Trophoblast cell (in vitro differentiated cells and primary cell): ENCODE measurements around the gene LLGL2.

Experiments used
- DNase-seq, 2 donors: peaks; one replicate each; pipeline ENCODE4 v3.0.0-alpha.2; 2016
- H2AFZ ChIP-seq: 2 replicates; pipeline ENCODE4 v1.6.1; 2013; ENCODE audit warnings: low read length, moderate library complexity, mild to moderate bottlenecking; ENCODE audit not compliant: insufficient read depth, poor library complexity
- H2AK5ac ChIP-seq: 2 replicates; pipeline ENCODE4 v1.6.1; 2013; ENCODE audit warnings: mild to moderate bottlenecking, low read length
- H2BK120ac ChIP-seq: 2 replicates; pipeline ENCODE4 v1.6.1; 2013; ENCODE audit warnings: low read length, mild to moderate bottlenecking, moderate library complexity; ENCODE audit not compliant: insufficient read depth, poor library complexity
- H2BK12ac ChIP-seq: 2 replicates; pipeline ENCODE4 v1.6.1; 2013; ENCODE audit warnings: mild to moderate bottlenecking, low read length, moderate library complexity
- H2BK5ac ChIP-seq: 2 replicates; pipeline ENCODE4 v1.6.1; 2013; ENCODE audit warnings: low read length, low read depth, moderate library complexity, mild to moderate bottlenecking; ENCODE audit not compliant: poor library complexity
- H3K14ac ChIP-seq: 2 replicates; pipeline ENCODE4 v1.6.1; 2013; ENCODE audit warnings: mild to moderate bottlenecking, low read length
- H3K18ac ChIP-seq: 2 replicates; pipeline ENCODE4 v1.6.1; 2013; ENCODE audit warnings: mild to moderate bottlenecking, low read length
- H3K23ac ChIP-seq: 2 replicates; pipeline ENCODE4 v1.6.1; 2013; ENCODE audit warnings: low read length
- H3K27ac ChIP-seq: 2 replicates; pipeline ENCODE4 v1.5.1; 2013; ENCODE audit warnings: low read depth, mild to moderate bottlenecking, inconsistent platforms, low read length, moderate library complexity
- H3K27me3 ChIP-seq: 2 replicates; pipeline ENCODE4 v1.6.1; 2013; ENCODE audit warnings: inconsistent platforms, mild to moderate bottlenecking, low read length, moderate library complexity; ENCODE audit not compliant: insufficient read depth
- H3K36me3 ChIP-seq, 2 experiments: 1 replicate in 1 of 2; 2 replicates in 1 of 2; pipeline ENCODE4 v1.6.1; 2013; ENCODE audit warnings: low read length in 2 of 2, mild to moderate bottlenecking in 2 of 2, moderate library complexity in 1 of 2; ENCODE audit not compliant: insufficient read depth in 2 of 2, control insufficient read depth in 1 of 2
- H3K4ac ChIP-seq: 2 replicates; pipeline ENCODE4 v1.6.1; 2013; ENCODE audit warnings: low read depth, mild to moderate bottlenecking, low read length, moderate library complexity
- H3K4me1 ChIP-seq, 2 experiments: 1 replicate in 1 of 2; 2 replicates in 1 of 2; pipeline ENCODE4 v1.6.1; 2013; ENCODE audit warnings: low read length in 2 of 2, mild to moderate bottlenecking in 2 of 2, moderate library complexity in 1 of 2; ENCODE audit not compliant: insufficient read depth in 2 of 2, control insufficient read depth in 1 of 2
- H3K4me2 ChIP-seq: 2 replicates; pipeline ENCODE4 v1.6.1; 2013; ENCODE audit warnings: inconsistent platforms, mild to moderate bottlenecking, low read length, moderate library complexity
- H3K4me3 ChIP-seq: 2 replicates; pipeline ENCODE4 v1.5.1; 2013; ENCODE audit warnings: mild to moderate bottlenecking, low read depth, low read length, inconsistent platforms
- H3K79me1 ChIP-seq: one replicate; pipeline ENCODE4 v1.6.1; 2013; ENCODE audit warnings: low read length
- H3K79me2 ChIP-seq: 2 replicates; pipeline ENCODE4 v1.6.1; 2013; ENCODE audit warnings: low read length, mild to moderate bottlenecking; ENCODE audit not compliant: control insufficient read depth, insufficient read depth, poor library complexity
- H3K9ac ChIP-seq: 2 replicates; pipeline ENCODE4 v1.6.1; 2013; ENCODE audit warnings: mild to moderate bottlenecking, low read length
- H3K9me3 ChIP-seq: 2 replicates; pipeline ENCODE4 v1.6.1; 2013; ENCODE audit warnings: low read depth, mild to moderate bottlenecking, control low read depth, inconsistent platforms, low read length; ENCODE audit not compliant: insufficient read depth
- H4K12ac ChIP-seq: 2 replicates; pipeline ENCODE4 v1.6.1; 2013; ENCODE audit warnings: low read depth, mild to moderate bottlenecking, low read length, moderate library complexity
- H4K8ac ChIP-seq: 2 replicates; pipeline ENCODE4 v1.6.1; 2013; ENCODE audit warnings: low read depth, mild to moderate bottlenecking, low read length, moderate library complexity
- H4K91ac ChIP-seq: one replicate; pipeline ENCODE4 v1.6.1; 2013; ENCODE audit warnings: low read depth, mild to moderate bottlenecking, low read length, moderate library complexity
- WGBS: extraction: QIAGEN DNeasy Blood & Tissue Kit; methylation state at CpG from one replicate; pipeline ENCODE4 v1.1.7; 2013; ENCODE audit warnings: missing lambda C conversion rate; ENCODE audit not compliant: insufficient read length, insufficient coverage; ENCODE audit errors: extremely low coverage; 5-methylcytosine and 5-hydroxymethylcytosine counted together

The LLGL2 gene

DNA sequence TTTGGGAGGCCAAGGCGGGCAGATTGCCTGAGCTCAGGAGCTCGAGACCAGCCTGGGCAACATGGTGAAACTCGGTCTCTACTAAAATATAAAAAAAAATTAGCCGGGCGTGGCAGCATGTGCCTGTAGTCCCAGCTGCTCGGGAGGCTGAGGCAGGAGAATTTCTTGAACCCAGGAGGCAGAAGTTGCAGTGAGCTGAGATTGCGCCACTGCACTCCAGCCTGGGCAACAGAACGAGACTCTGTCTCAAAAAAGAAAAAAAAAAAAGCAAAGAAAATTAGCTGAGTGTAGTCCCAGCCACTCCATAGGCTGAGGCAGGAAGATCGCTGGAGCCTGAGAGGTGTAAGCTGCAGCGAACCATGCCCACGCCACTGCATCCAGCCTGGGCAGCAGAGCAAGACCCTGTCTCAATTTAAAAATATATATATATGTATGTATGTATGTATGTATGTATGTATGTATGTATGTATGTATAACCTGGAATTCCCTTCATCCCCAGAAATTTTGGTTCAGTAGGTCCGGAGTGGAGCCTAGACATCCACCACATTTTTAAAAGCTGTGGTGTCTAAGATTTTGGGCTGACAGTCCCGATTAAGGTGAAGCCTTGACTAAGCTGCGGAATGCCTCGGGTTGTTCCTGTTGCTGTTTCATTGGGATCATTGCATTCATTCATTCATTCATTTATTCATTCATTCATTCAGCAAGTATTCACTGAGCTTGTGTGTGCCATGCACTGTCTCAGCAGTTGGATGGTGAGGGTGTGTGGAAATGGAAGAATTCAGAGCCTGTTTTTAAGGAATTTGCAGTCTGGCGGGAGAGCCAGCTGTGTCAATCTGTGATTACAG, 43.2 kb upstream of the LLGL2 start:
- peaks cover 4 to 15% of the 10 kb centered on the region in 2 experiments for H3K36me3 ChIP-seq
- no peak overlapping the region for H3K27ac ChIP-seq
- no peak overlapping the region for H3K4me2 ChIP-seq
- peaks cover 5 to 11% of the 10 kb centered on the region in 2 experiments for H3K4me1 ChIP-seq
- H4K91ac ChIP-seq, result no peak overlapping the region
- H3K18ac ChIP-seq, result no peak overlapping the region
- H3K4me3 ChIP-seq, result no peak overlapping the region
- no peak overlapping the region for H2BK120ac ChIP-seq
- H2BK5ac ChIP-seq, result no peak overlapping the region
- no peak overlapping the region for H4K12ac ChIP-seq
- H3K27me3 ChIP-seq, result no peaks in the 10 kb centered on the region
- no peak overlapping the region for H3K14ac ChIP-seq
- WGBS, result no CpG with 5 or more reads among the region's 16 CpGs
- no peak for DNase-seq
- no peak overlapping the region for H2AFZ ChIP-seq
- H3K79me2 ChIP-seq, result no peaks in the 10 kb centered on the region
- H3K23ac ChIP-seq, result no peak overlapping the region
- H2AK5ac ChIP-seq, result no peak overlapping the region
- no peaks in the 10 kb centered on the region for H3K79me1 ChIP-seq
- no peak overlapping the region for H3K9ac ChIP-seq
- no peak overlapping the region for H2BK12ac ChIP-seq
- peaks cover 1% of the 10 kb centered on the region for H3K9me3 ChIP-seq
- no peak overlapping the region for H3K4ac ChIP-seq
- H4K8ac ChIP-seq, result no peak overlapping the region

DNA sequence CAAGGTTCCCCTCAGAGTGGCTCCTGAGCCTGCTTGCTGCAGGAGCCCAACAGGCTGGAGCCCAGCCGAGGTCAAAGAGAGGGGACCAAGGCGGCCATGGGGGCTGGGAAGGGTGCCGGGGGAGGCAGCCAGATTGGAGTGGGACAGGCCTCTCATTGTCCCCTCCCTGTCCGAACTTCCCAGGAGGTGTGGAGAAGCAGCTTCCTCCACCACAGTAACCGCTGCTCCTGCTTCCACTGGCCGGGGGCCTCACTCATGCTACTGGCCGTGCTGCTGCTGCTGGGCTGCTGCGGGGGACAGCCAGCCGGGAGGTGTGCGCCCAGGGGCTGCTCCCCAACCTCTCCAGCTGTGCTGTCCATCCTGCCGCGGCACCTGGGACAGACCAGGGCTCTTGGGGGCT, 39.8 kb upstream of the LLGL2 start:
- no peak overlapping the region for H3K9ac ChIP-seq
- H3K4ac ChIP-seq, result no peak overlapping the region
- no peaks in the 10 kb centered on the region for H3K27me3 ChIP-seq
- no peak overlapping the region for H2AFZ ChIP-seq
- no peak overlapping the region for H4K8ac ChIP-seq
- H2BK5ac ChIP-seq, result no peak overlapping the region
- H3K4me2 ChIP-seq, result no peak overlapping the region
- H4K12ac ChIP-seq, result no peak overlapping the region
- DNase-seq, result no peak
- WGBS, result no CpG with 5 or more reads among the region's 12 CpGs
- H2BK120ac ChIP-seq, result no peak overlapping the region
- no peak overlapping the region for H4K91ac ChIP-seq
- H3K36me3 ChIP-seq, result peaks cover 4 to 23% of the 10 kb centered on the region in 2 experiments
- H3K4me1 ChIP-seq, result peaks cover 0 to 9% of the 10 kb centered on the region in 2 experiments
- no peak overlapping the region for H2AK5ac ChIP-seq
- H3K4me3 ChIP-seq, result no peak overlapping the region
- H3K23ac ChIP-seq, result no peak overlapping the region
- peaks cover 1% of the 10 kb centered on the region for H3K9me3 ChIP-seq
- no peak overlapping the region for H3K27ac ChIP-seq
- H3K79me2 ChIP-seq, result no peaks in the 10 kb centered on the region
- no peak overlapping the region for H3K18ac ChIP-seq
- no peaks in the 10 kb centered on the region for H3K79me1 ChIP-seq
- no peak overlapping the region for H3K14ac ChIP-seq
- H2BK12ac ChIP-seq, result no peak overlapping the region

DNA sequence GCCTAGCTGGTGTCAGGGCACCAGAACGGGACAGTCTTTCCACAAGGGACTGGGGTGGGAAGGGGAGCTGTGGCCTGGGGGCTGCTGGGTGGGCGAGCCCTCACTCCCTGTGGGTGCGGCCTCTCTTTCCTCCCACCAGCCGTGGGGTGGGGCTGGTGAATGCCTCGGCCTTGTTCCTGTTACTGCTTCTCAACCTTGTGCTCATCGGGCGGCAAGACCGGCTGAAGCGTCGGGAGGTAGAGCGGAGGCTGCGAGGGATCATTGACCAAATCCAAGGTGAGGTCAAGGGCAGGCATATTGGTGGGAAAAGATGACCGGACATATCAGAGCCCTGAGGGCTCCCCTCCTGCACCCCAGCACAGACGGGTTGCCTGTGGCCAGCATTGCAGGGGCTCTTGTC, 39.3 kb upstream of the LLGL2 start:
- Histone ChIP-seq H2AFZ (no peak overlapping the region), H3K4me3 (no peak overlapping the region), H3K79me2 (no peaks in the 10 kb centered on the region), H3K27me3 (no peaks in the 10 kb centered on the region), H4K8ac (no peak overlapping the region), H3K4me2 (no peak overlapping the region), H3K36me3 (peaks cover 5 to 28% of the 10 kb centered on the region in 2 experiments), H3K9ac (no peak overlapping the region), H4K91ac (no peak overlapping the region), H2BK12ac (no peak overlapping the region), H3K9me3 (peaks cover 1% of the 10 kb centered on the region), H3K18ac (no peak overlapping the region), H3K4me1 (peaks cover 0 to 5% of the 10 kb centered on the region in 2 experiments), H3K14ac (no peak overlapping the region), H3K4ac (no peak overlapping the region), H3K27ac (no peak overlapping the region), H4K12ac (no peak overlapping the region), H3K23ac (no peak overlapping the region), H2AK5ac (no peak overlapping the region), H3K79me1 (no peaks in the 10 kb centered on the region), H2BK120ac (no peak overlapping the region), H2BK5ac (no peak overlapping the region)
- no CpG with 5 or more reads among the region's 14 CpGs for WGBS
- DNase-seq, result no peak

DNA sequence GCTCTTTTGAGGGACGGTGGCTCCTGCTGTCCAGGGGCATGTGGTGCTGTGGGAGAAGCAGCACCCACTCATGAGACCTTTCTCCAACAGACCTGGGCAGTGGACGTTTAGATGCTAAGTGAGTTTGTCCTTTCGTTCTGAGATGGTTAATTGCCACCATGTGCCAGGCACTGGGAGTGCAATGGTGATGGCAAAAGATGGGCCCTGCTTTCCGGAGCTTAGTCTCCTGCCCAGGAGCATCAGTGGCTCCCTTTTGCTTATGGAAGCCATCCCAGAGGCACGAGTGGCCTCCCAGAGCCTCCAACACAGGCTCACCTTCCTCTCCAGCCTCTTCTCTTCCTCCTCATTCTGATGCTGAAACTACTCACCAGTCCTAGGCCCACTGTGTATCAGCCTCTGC, 38.5 kb upstream of the LLGL2 start:
- no peak overlapping the region for H2BK12ac ChIP-seq
- peaks cover 1% of the 10 kb centered on the region for H3K9me3 ChIP-seq
- peaks cover 13 to 36% of the 10 kb centered on the region in 2 experiments for H3K36me3 ChIP-seq
- no peak overlapping the region for H4K12ac ChIP-seq
- WGBS, result no CpG with 5 or more reads among the region's 5 CpGs
- H4K91ac ChIP-seq, result no peak overlapping the region
- H2BK120ac ChIP-seq, result no peak overlapping the region
- no peaks in the 10 kb centered on the region for H3K4me1 ChIP-seq
- no peak overlapping the region for H2BK5ac ChIP-seq
- H3K14ac ChIP-seq, result no peak overlapping the region
- DNase-seq, result no peak
- H3K9ac ChIP-seq, result no peak overlapping the region
- H3K4me3 ChIP-seq, result peak overlapping the region; percentile 34
- H3K18ac ChIP-seq, result no peak overlapping the region
- H3K4me2 ChIP-seq, result no peak overlapping the region
- no peak overlapping the region for H4K8ac ChIP-seq
- H2AK5ac ChIP-seq, result no peak overlapping the region
- H3K23ac ChIP-seq, result no peak overlapping the region
- H3K79me2 ChIP-seq, result no peaks in the 10 kb centered on the region
- no peaks in the 10 kb centered on the region for H3K27me3 ChIP-seq
- no peak overlapping the region for H3K4ac ChIP-seq
- H2AFZ ChIP-seq, result no peak overlapping the region
- no peaks in the 10 kb centered on the region for H3K79me1 ChIP-seq
- H3K27ac ChIP-seq, result no peak overlapping the region
